ENCODE measurements around the gene PRMT9. TPM values are rescaled to one million over a fixed set of nuclear protein-coding genes. Genes with fewer than 3 reads are reported as not detected.

PRMT9 gene
- total RNA-seq, 4 donors from 2014 or later, result 5.9 to 11.1 (median 6.9) TPM

DNA sequence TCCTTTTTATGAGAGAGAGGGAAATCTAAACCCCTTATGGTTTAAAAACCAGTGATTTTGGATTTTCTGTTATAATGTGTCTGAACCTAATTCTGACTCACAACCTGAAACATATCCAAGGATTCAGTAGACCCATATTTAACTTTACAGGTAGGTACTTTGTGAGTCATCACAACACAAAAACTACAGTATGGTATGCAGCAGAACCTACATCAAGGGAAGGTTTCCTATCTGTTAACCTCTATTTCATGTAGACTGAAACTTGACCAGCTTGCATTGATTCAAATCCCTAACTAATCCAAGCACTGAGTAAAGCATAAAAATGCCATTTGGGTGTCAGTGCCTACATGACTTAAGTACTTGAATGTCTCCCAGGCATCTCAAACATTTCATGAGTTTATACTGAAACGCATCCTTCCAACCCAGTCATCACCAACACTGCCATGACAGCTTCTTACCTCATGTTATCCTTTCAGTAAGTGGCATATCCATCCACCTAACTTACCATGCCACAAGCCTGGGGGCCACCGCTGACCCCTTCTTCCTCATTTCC, 43.6 kb upstream of the PRMT9 start:
- peaks cover 0 to 9% (median 0%) of the 10 kb centered on the region in 4 donors for H3K4me1 ChIP-seq
- TF ChIP-seq EP300 (IDR thresholded peaks at IDR 0.05) (no peak), POLR2A (IDR thresholded peaks at IDR 0.05) (no peak)
- TF ChIP-seq, protein P1, sequence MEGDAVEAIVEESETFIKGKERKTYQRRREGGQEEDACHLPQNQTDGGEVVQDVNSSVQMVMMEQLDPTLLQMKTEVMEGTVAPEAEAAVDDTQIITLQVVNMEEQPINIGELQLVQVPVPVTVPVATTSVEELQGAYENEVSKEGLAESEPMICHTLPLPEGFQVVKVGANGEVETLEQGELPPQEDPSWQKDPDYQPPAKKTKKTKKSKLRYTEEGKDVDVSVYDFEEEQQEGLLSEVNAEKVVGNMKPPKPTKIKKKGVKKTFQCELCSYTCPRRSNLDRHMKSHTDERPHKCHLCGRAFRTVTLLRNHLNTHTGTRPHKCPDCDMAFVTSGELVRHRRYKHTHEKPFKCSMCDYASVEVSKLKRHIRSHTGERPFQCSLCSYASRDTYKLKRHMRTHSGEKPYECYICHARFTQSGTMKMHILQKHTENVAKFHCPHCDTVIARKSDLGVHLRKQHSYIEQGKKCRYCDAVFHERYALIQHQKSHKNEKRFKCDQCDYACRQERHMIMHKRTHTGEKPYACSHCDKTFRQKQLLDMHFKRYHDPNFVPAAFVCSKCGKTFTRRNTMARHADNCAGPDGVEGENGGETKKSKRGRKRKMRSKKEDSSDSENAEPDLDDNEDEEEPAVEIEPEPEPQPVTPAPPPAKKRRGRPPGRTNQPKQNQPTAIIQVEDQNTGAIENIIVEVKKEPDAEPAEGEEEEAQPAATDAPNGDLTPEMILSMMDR (IDR thresholded peaks at IDR 0.05), result no peak
- H3K9me3 ChIP-seq, result no peaks in the 10 kb centered on the region
- H3K36me3 ChIP-seq, result no peaks in the 10 kb centered on the region
- DNase-seq (ENCODE audit: low spot score in 2 of 2), result no peak
- no peak overlapping the region for H3K4me3 ChIP-seq
- H3K27ac ChIP-seq, result no peak overlapping the region
- 94 to 95% methylated on average over 2 of the region's 2 CpGs for WGBS, 2 donors
- no peaks in the 10 kb centered on the region for H3K27me3 ChIP-seq

GRCh38 chr4:147725673-147726072, 41.7 kb upstream of the PRMT9 start:
- no peaks in the 10 kb centered on the region for H3K9me3 ChIP-seq
- H3K27me3 ChIP-seq, result no peaks in the 10 kb centered on the region
- 94 to 96% methylated on average over 4 of the region's 4 CpGs for WGBS, 2 donors

GRCh38 chr4:147724468-147725201, 40.7 kb upstream of the PRMT9 start:
- TF ChIP-seq POLR2A (IDR thresholded peaks at IDR 0.05), result no peak
- TF ChIP-seq, protein P1 (IDR thresholded peaks at IDR 0.05), result no peak
- Histone ChIP-seq H3K27me3 (no peaks in the 10 kb centered on the region), H3K4me1 (no peaks in the 10 kb centered on the region), H3K27ac (no peak overlapping the region), H3K36me3 (no peaks in the 10 kb centered on the region), H3K4me3 (no peak overlapping the region), H3K9me3 (no peaks in the 10 kb centered on the region)
- DNase-seq (ENCODE audit: low spot score in 2 of 2), result no peak
- WGBS, 2 donors, result 80 to 83% methylated on average over 13 of the region's 13 CpGs

More at GRCh38 chr4:147725673-147726072, 41.7 kb upstream of the PRMT9 start:
- H3K36me3 ChIP-seq, result no peaks in the 10 kb centered on the region
- H3K27ac ChIP-seq, result no peak overlapping the region
- H3K4me3 ChIP-seq, result no peak overlapping the region
- peaks cover 0 to 4% (median 0%) of the 10 kb centered on the region in 4 donors for H3K4me1 ChIP-seq
- no peak for DNase-seq (ENCODE audit: low spot score in 2 of 2)
- TF ChIP-seq, protein P1 (IDR thresholded peaks at IDR 0.05), result no peak
- TF ChIP-seq POLR2A (IDR thresholded peaks at IDR 0.05) (no peak), EP300 (IDR thresholded peaks at IDR 0.05) (no peak)

- 64 to 68% methylated on average over 5 of the region's 5 CpGs for WGBS, 2 donors
- no peak overlapping the region for H3K4me3 ChIP-seq
- DNase-seq (ENCODE audit: low spot score in 2 of 2), result no peak
- TF ChIP-seq POLR2A (IDR thresholded peaks at IDR 0.05) (no peak), EP300 (IDR thresholded peaks at IDR 0.05) (peak in 1 of 2 donors; percentile 8)
- TF ChIP-seq, protein P1 (IDR thresholded peaks at IDR 0.05), result no peak
- no peaks in the 10 kb centered on the region for H3K4me1 ChIP-seq
- H3K36me3 ChIP-seq, result no peaks in the 10 kb centered on the region
- H3K27me3 ChIP-seq, result no peaks in the 10 kb centered on the region
- H3K9me3 ChIP-seq, result no peaks in the 10 kb centered on the region
- H3K27ac ChIP-seq, result no peak overlapping the region
Measured at GRCh38 chr4:147723326-147723725, 39.4 kb upstream of the PRMT9 start.

GRCh38 chr4:147717878-147718277, 33.9 kb upstream of the PRMT9 start:
- Histone ChIP-seq H3K9me3 (no peaks in the 10 kb centered on the region), H3K36me3 (no peaks in the 10 kb centered on the region), H3K27me3 (no peaks in the 10 kb centered on the region), H3K4me1 (no peaks in the 10 kb centered on the region), H3K4me3 (no peak overlapping the region), H3K27ac (no peak overlapping the region)
- TF ChIP-seq POLR2A (IDR thresholded peaks at IDR 0.05), result no peak
- no peak for DNase-seq (ENCODE audit: low spot score in 2 of 2)
- WGBS, 2 donors, result 37 to 47% methylated on average over 1 of the region's 1 CpG
